DMS53 treated with DMSO at 0.1 percent for 48 hours (cell line): ENCODE results near the gene TRAF7.
"Not testable (repeated sequence)": the region's sequence is repeated elsewhere in the genome, so short reads cannot be mapped to it uniquely, and the experiment has no call there.

ENCODE experiments used
- DNase-seq: peaks from one replicate; lab custom pipeline; 2025; ENCODE audit not compliant: unreplicated experiment; lab: John Stamatoyannopoulos, UW

TRAF7 gene

DNA sequence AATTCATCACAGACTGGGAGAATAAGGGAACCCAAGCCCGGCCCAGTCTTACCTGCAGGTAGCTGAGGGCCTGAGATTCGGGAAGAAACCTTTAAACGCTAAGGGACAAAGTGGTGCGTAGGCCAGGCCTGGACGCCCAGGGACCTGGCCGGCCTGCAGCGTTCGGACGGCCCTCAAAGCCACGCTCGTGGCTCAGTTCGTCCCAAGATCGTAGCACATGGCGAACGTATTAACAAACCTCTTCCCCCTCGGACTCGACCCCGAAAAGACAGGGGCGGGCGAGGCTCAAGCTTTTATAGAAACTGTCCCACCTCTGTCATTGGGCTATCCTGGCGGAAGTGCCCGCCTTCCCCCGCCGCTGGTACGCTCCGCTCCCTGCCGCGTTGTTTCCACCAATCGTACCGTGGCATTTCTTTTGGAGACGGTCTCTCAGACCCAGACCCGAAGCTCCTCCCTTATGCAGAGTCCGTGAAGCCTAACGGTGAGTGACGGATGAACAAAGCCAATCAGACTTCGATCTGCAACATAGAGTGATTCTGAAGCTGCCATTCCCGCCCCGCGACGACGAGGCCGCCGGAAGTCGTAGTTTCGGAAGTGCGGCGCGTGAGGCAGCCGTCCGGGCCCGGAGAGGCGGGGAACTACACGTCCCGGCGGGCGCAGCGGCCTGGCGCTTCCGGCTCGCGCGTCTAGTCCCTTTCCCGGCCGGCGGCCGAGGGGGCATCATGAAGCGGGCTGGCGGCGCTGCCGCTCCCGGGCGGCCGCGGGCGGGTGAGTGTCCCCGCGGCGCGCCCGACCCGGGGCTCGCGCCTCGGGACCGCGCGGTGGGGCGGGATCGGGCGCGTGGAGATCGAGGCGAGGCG, at the start of gene TRAF7:
TRAF7 (plus strand) TSS at position 692 of the 860 bp plus-strand sequence. CDS start 8,139 bp downstream, outside the sequence.
- peak; percentile 97 for DNase-seq

DNA sequence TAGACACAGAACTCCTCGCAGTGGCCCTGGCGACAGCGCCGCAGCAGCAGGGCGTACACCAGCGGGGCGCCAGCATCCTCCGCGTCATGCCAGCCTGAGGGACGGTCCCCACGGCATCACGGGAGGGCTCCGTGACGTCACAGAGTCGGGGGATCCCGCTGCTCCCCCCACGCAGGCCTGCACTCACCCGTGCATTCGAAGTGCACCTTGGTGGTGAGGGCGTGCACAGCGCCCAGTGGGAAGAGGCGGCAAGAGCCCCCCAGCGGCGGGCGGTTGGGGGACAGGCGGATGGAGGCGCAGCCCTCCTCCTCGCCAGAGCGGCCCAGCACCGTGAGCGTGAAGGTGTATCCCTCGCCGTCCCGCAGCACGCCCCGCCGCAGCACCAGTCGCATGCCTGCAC, 49.4 kb upstream of the TRAF7 start:
- not testable (repeated sequence) for DNase-seq

DNA sequence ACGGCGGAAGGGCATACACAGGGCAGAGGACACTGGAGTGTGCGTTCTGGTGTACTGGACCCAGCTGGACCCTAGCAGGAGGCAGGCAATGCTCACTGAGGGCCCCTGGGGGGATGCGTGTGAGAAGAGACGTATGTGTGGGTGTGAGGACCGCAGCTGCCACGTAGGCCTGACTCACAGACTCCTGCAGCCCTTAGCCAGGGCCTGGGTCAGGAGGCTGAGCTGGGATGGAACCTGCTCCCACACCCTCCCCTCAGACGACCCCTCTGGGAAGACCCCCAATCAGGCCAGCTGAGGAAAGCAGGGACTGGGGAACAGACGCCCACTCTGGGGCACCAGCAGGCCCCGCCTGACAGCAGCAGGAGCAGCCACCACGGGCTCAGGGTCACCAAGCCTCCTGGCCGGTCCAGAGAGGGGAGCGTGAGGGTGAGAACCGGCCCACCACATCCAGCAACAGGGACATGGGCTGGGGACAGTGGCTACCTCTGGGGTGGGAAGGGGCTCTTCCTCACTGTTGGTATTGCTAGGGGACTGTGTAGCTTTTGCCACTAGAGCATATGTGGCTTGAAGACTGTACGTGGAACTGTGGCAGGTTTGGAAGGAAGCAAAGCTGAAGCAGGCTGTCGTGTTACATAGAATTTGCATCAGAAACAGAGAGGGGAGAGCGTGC, 48.3 kb upstream of the TRAF7 start:
- not testable (repeated sequence) for DNase-seq

DNA sequence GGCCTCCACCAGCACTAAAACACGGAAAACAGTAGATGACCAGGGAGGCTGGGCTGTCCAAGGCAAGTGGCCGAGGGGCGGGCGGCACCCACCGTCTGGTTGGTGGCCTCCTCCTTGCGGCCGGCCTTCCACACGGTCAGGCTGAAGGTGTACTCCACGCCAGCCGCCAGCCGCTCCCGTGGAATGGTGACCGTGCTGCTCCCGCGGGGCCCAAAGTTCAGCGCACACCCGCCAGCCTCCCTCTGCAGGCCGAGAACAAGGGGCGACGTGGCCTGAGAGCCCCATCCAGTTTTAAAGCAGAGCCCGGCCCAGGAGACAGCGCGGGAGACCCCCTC, 47.8 kb upstream of the TRAF7 start:
- DNase-seq = not testable (repeated sequence)

DNA sequence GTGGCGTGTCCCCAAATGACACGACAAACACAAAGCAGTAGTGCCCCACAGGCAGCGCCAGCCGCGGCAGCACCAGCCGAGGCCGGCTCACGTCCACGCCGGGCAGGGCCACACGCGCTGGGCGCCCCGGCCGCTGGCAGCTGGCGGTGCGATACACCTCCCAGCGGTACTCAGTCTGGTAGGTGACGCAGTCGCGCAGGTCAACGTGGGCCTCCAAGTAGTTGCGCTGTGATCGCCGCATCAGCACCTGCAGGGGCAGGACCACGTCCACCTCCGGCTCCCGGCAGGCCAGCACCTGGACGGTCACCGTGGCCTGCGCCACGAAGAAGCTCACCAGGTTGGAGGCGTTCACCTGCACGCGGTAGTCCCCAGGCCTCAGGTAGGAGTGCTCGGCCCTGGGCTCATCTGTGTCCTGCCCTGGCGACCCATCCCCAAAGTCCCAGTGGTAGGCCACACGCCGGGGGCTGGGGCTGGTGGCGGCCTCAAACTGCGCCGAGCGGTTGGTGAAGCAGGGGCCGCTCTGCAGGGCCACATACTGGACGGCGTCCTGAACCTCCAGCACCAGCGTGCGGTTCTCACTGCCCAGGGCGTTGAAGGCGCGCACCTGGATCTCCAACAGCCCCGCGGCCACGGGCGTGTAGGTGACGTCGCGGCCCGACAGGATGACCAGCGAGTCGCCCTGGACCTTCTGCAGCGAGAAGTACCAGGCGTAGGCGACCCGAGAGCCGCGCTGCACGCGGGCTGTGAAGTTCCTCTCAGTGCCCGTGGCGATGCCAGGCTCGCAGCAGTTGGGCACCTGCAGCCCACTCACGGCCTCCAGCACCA, 46.9 kb upstream of the TRAF7 start:
- DNase-seq = not testable (repeated sequence)

DNA sequence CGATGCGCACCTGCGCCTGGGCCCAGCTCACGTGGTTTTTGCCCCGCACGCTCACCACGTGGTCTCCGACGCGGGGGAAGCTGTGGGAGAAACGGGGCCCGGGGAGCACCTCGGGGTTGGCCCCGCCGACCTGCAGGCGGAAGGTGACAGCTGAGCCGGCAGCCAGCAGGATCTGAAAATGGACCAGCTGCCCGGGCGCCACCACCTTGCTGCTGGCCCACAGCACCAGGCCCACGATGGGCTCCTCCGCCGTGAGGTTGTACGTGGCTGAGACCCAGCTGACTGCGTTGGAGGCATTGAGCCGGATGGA, 46.4 kb upstream of the TRAF7 start:
- DNase-seq = not testable (repeated sequence)

DNA sequence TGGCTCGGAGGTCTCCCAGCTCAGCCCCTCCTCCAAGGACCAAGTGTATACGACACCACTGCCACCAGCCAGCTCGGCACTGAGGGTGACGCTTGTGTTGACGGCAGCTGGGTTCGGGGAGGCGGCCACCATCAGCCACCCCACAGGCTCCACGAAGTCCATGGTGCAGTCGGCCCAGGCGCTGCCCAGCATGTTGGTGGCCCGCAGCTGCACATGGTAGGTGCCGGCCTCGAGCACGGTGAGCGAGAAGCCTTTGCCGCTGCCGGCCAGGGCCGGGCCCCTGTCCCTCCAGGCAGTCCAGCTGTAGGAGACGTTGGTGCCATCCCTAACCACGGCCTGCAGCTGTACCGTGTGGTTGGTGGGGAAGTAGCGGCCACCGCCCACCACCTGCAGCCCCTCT, 45.7 kb upstream of the TRAF7 start:
- not testable (repeated sequence) for DNase-seq

DNA sequence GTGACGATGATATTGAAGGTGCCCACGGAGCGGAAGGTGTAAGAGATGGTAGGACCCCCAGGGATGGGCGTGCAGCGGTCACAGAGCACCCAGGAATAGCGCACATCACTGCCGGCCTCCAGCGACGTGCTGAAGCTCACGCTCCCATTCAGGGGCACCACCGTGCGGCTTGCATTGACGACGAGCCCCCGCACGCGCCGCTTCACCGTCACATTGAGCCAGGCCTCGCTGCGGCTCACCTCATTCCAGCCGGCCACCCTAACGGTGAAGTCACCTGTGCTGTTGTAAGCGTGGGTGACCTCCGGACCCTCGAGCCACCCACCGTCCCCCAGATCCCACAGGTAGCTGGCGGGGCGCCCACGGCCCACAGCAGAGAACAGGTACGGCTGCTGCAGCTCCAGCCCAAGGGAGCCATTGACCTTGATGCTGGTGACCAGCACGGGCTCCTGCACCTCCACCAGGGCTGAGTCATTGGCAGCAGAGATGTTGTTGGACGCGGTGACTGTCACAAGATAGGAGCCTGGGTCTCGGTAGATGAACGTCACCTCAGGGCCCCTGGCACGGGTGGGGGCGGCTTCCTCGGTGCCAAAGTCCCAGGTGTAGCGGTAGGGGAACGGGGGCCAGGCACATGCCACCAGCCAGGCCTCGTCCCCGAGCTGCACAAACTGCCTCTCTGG, 45.1 kb upstream of the TRAF7 start:
- DNase-seq = not testable (repeated sequence)

DNA sequence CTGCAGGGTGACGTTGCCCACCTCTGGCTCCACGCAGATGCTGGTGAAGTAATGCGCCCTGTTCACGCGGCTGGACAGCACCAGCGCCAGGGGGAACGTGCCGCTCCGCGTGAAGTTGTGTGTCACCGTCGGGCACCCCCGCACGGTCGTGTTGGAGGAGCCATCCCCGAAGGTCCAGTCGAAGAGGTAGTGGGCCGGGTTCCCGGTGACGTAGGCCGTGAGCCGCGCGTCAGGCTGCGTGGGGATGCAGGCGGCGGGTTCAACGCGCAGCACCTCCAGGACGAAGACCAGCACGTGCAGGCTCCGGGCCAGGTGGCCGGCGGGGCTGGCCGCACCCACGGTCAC, 44.6 kb upstream of the TRAF7 start:
- DNase-seq = not testable (repeated sequence)

DNA sequence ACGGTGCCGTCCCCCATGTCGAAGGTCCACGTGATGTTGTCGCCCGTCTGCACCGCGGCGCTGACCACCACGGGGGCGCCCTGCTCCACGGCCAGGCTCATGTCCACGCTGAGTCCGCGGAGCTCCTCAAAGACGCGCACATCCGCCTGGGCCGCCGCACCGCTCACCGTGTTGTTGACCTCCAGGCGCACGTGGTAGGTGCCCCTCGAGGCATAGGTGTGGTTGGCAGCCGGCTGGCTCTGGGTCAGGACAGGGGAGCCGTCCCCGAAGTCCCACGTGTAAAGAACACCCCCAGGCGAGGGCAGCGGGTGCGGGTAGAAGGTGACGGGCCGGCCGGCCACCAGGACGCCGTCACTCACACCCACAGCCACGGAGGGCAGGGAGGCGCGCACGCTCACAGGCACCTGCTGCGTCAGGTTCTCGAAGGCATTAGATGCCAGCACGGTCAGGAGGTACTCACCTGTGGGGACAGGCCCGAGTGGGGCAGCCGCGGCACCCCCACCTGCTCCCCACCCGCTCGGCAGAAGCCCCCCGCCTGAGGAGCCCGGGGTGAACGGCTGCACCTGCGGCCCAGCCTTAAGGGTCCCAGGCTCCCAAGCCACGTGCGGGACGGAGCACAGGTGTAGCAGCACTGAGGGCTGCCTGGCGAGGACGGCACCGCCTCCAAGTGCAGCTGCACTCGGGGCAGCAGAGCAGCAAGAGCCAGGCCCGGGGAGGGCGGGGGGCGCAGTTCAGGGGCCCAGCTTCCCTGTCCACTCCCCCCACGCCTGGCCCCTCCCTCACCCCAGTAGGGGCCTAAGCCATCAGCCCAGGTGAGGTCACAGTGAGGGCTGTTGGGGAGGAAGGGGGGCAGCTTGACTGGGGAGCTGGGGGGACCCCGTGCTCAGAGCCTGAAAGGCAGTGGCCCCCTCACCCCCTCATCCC, 43.9 kb upstream of the TRAF7 start:
- not testable (repeated sequence) for DNase-seq

DNA sequence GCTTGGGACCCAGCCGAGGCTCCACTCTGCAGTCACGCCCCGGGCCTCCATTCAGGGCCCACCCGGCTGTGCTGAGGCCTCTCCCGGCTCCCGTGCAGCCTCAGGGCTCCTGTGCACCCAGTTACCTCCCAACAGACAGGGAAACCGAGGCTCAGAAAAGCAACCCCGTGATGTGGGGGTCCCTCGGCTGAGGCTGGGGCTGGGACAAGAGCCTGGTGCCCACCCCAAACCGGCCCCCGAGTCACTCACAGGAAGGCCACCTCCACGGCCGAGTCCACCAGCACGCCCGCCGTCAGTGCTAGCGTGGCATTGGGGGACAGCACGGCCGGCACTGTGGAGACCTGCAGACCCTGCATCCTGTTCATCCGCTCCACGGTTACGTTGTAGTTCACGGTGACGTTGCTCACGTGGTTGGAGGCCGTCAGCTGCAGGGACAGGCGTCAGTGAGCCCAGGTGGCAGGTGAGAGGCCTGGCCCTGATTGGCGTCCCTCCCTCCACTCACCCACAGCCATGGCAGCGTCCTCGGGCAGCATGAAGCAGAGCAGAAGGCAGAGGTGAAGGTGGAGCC, 43.0 kb upstream of the TRAF7 start:
- DNase-seq = not testable (repeated sequence)

DNA sequence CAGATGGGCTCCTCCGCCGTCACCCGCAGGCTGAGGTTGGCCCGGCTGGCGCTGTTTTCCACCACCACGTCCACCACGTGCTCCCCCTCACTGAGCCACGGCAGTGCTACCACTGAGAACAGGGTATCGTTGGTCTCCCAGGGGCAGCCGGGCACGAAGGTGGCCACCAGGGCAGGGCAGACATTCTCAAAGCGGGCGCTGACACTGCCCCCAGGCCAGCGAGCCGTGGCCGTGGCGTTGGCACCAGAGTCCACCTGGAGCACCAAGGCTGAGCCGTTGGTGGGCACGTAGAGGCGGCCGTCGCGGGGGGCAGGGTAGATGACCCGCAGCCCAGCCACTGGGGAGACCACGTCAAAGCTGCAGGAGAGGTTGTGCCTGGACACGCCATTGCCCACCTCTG, 41.4 kb upstream of the TRAF7 start:
- not testable (repeated sequence) for DNase-seq

DNA sequence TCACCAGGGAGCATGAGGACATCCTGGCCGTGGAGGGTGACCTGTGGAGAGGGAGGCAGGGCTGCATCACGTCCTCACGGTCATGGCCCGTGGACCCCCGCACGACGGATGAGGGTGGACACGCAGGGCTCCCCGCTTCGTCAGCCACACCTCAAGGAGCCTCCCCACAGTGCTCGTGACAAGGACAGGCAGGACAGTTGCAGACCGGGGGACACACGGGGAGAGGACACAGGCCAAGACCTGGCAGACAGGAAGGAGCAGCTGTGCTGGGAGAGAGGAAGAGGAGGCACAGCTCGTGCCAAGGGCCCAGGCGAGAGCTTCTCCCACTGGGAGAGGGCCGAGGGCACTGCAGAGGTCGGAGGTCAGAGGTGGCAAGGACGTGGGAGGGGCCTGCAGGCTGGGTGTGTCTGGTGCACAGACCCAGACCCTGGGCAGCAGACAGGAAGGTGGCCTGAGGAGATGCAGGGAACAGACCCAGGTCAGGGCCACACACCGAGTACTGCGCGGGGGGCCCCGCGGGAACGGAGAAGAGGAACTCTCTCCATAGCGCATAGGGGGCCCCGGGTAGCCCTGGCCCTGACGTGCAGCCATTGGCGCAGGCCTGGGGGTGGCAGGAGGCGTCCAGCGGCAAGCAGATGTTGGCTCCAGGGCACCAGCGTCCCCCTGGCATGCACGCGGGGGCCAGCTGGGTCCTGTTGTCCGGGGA, 40.5 kb upstream of the TRAF7 start:
- DNase-seq = not testable (repeated sequence)

DNA sequence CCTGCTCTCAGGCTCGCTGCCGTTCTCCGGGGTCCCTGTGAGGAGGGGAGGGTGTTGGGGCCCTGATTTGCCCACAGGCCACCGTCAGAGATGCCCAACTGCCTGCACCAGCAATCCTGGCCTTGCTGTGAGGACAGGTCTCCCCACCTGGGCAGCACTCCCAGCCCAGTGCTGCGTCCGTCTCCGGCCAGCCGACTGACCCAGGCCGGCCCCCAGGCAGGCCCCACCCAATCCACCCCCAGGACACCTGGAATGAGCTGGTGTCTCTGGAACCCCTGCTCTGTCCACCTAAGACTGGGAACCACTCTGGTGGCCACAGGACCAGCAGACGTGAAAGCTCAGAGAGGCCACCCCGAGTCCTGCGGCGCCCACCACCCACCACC, 40.0 kb upstream of the TRAF7 start:
- no peak for DNase-seq

DNA sequence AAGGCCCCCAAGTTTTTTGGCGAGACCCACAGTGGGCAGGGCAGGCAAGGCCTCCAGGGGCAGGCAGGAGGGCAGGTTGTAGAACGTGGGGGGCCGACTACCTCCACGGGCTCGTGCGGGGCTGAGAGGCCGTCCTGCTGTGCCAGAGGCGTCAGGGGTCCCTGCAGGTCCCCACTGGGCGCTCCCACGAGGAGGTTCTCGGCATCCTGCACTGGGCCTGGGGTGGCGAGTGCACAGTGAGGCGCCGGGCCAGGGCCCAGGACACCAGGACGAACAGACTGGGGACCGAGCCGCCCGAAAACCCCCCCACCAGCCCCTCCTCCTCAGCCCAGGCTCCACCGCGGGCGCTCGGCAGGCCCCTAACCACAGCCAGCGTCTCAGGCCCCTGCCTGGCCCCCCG, 39.2 kb upstream of the TRAF7 start:
- DNase-seq = not testable (repeated sequence)

DNA sequence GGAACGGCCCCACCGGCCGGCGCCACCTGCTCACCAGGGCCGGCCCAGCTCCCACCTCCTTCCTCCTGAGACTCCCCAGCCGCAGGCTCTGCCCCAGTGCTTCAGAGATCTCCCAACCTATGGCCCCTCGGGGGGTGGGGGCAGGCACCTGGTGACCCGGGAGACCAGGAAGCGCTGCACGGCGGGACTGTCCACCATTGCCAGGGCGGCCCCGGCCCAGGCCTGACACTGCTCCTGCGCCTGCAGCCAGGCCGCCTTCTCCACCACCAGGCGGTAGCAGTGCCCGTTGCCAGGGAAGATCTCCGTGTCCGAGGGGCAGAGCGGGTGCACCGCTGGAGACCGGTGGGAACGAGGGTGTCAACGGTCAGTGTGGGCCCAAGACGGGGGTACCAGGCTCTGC, 38.2 kb upstream of the TRAF7 start:
- DNase-seq = not testable (repeated sequence)

DNA sequence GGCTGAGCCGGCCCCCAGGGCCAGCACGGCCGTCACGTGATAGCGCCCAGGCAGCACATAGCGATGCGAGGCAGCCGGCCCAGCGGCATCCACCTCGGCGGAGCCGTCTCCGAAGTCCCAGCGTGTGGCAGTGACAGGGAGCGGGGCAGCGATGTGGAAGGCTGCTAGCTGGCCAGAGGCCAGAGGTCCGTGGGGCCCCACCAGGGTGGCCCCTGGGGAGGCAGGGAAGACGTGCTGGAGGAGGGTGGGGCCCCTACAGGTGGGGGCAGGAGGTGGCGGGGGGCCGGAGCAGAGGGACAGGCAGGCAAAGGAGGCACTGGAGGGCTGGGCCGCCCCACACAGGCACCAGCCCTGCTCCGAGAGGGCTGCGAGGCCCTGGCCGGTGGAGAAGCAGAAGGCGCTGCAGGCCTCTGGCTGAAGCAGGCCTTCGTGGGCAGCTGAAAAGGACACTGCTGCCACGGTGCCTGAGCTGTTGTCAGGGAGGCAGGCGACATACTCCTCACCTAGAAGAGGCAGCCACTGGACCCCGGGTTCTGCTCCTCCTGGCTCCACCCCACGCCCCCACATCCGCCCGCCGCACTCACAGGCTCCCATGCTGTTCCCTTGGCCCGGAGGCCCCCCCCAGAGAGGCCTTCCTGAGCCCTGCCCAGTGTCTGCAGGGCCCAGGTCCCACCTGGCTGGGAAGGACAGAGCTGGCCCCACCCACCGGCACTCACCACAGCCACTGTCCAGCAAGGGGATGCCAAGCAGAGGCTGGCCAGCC, 37.4 kb upstream of the TRAF7 start:
- not testable (repeated sequence) for DNase-seq

DNA sequence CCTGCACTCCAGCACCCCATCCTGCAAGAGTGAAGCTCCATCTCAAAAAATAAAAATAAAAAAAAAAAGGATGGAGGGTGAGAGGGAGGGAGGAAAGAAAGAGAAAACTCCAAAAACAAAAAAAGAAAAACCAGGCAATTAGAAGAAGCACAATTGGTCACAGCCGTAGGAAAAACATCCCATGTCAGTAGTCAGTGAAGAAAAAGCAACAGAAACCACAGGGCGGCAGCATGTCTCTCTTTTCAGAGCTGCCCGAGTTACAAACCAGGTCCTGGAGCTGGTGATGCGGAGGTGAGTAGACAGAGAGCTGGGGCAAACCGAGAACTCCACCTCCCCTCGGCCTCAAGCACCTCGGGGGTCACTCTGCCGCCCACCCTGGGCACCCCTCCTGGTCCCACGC, 34.3 kb upstream of the TRAF7 start:
- DNase-seq = not testable (repeated sequence)
